Activated T-cell treated with anti-CD3 and anti-CD28 coated beads for 1 hour (primary cell): ENCODE data around the gene AGBL1.
"Not testable (repeated sequence)": the region's sequence is repeated elsewhere in the genome, so short reads cannot be mapped to it uniquely, and the experiment has no call there.

Experiments used
- DNase-seq: peaks from one replicate; pipeline ENCODE4 v3.0.0-alpha.2; 2020; ENCODE audit warnings: low read depth

Gene AGBL1

DNA sequence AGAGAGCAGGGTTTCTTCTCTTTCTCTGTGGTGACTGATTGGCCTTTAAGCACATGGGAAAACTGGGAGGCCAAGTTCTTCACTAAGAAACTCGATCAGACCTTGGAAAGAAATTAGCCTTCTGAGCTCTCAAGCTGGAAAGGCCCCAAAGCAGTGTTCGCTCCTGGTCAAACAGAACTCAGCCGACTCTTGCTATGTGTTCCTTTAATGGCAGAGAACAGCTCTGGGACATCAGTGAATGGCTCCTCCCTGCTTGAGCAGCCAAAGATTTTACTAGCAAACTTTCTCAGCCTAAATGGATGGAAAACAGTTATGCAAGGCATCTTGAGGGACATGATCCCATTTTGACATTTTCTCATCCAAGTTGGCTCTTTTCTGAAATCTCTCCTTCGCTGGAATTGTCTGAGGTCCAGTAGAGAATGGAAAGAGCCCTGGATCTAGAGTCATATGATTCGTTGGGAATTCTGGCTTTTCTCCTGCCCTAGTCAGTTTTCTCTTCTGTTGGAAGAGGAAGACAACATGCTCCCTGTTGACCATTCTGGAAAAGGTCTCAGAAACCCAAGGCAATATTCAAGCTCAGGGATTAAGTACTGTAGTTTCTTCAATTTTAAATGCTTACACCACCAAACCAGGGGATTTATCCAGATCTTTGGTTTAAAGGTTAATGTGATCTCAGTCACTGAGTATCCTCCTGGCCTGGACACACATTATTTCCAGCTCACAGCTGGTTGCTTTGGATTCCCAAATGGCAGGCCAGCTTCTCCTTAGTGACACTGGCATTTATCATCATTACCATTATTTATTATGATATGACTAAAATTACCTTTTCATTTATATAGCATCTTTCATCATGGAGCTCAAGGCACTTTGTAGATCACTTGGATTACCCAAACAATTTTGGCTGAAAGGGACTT lies 319.6 kb downstream of the AGBL1 start:
- DNase-seq, result no peak

DNA sequence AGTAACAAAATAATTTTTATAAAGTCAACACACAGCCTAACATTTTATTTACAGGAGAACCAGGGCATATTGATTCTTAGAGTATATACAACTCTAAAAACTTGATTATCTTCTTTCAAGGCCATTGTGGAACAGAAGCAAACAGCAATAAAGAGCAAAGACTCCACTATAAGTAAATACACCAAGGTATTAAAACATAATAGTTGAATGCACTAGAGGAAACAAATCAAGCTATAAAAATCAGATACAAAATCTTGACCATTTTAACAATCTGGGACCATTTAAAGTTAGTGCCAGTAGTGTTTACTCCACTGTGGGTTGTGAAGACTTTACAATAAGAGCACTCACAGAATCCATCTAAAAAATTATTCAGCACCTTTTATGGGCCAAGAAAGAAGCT lies 323.6 kb downstream of the AGBL1 start:
- DNase-seq, result no peak

DNA sequence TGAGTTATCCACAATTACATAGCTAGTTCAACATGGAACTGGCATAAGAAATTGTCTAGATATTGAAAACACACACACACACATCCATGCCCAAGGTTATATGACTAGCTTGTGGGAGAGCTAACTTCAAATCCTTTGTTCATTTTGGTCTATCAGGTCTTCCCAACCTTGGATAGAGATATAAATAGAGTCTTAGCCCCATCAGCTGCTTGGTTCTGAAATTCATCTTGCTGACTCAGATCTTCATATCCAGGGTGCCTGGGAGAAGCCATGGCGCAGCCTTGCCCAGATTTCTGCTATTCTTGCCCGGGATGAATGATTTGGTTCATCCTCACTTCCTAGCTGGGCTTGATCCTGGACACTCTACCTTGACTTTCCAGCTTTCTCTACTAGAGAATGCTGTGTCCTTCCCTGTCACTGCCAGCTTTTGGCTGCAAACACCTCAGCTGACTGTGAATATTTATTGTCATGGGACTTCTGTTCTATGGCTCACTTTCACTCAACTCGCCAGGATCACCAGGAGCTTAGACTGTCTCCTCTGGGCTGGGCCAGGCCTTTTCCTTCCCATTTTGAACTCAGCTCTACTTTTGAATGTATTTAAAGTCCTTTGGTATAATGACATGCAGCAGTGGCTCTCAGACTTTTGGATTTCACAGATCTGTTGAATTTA lies 324.4 kb downstream of the AGBL1 start:
- no peak for DNase-seq

DNA sequence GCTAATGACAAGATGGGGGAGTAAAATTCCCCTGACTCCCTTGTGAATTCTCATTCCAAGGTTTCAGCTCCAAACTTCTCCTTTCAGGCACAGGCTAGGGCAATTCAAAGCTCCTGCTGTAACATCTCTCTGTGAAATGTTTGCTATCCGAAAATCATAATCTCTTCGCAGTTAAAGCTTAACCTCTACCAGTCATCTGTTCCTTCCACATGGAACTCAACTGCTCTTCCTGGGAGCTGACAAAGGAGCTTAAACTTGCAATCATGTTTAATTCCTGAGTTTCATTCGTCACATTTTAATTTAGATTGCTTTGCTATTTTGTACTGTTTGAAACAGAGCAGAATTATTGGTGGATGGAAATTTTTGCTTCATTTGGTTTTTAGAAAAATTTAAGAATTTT lies 328.6 kb downstream of the AGBL1 start:
- DNase-seq, result no peak

DNA sequence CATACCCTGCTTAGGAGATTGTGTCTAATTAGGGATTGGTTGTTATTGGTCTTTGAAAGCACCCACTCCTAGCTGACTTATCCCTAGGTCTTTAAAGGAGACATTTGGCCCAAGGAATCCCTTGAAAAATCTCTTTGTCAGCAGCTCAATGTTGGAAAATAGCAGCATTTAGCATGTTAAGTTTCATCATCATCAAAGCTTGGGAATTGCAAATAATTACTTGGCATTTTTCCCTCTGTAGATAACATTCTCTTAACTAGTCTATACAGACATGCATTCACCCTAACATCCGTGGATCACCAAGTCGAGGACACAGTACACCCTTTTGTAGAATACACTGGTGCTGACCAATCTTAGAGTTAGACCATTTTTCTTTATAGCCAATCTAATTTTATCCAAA lies 332.2 kb downstream of the AGBL1 start:
- no peak for DNase-seq

DNA sequence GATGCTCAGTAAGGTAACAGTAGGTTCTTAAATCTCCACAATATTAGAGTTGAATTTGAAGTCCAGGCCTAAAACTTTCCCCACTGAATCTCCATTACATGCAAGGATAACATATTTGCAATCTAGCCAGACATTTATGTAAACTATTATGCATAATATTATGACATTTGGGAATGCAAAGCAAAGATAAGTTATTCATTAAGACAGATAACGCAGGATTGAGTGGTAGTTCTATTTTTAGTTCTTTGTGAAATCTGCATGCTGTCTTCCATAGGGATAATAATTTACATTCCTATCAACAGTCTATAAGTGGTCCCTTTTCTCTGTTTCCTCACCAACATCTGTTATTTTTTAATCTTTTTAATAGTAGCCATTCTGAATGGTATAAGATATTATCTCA lies 333.5 kb downstream of the AGBL1 start:
- DNase-seq, result no peak

DNA sequence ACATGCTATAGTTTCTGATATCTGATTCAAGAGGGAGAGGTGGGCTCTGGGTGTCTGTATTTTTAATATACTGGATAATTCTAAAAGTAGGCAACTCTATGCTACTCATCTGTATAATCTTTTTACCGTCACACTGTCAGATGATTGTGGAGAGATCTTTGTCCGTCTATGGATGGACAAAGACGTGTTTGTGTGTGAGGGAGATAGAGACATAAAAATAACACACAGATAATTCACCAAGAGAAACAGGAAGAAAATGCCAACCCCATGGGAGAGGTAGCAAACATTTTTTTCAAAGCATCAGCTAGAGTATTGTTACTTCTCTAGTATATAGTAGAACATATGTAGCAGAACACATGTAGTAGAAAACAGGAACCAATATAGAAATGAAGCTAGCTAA lies 346.1 kb downstream of the AGBL1 start:
- DNase-seq, result no peak

DNA sequence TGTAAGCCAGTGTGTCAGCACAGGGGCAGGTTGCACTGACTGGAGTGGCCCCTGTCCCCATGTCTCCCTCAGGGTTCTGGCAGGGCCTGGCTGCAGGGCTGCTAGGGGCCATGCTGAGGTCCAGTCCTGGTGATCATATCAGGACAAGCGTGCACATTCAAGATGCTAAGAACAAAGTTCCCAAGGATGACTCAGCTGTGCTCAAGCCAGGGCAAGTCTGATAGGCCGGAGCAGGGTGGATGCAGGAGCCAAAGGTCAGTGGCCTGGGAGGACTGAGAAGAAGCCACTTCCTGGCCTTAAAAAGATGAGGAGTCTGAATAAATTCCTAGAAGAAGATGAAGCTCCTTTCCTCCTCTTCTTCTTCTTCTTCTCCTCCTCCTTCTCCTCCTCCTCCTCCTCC lies 353.2 kb downstream of the AGBL1 start:
- DNase-seq, result no peak

DNA sequence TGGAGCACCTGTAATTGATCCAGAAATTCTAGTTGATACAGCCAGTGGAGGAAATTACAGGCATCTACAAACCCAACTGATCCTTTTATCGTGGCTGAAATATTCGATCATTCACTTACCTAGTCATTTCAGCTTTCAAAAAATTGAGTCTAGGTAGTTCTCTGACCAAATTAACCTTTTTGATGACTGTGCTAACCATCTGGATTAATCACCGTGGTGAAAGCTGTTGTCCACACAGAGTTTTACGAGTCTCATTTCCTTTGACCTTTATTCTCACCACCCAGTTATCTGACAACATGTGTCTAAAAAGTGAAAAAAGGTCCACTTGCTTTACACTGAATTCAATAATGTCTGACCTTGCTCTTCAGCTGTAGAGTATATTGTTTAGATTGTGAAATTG lies 354.3 kb downstream of the AGBL1 start:
- DNase-seq, result no peak

DNA sequence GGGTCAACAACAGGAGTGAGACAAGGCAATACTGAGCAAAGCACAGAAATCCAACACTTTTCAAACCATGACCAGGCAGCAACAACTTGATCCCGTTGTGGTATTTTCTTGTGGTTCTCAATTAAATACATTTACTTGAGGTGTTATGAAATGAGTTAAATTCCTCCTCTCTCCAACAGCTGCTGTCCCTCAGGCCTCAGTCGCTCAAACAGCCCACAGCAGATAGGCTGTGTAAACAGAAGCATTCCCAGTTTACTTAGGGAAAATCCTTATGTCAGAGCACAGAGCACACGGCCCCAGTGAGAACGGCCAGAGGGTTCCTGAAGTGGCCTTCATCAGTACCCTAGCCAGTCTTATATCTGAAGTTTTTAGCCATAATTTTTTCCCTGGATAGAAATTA lies 359.9 kb downstream of the AGBL1 start:
- no peak for DNase-seq

DNA sequence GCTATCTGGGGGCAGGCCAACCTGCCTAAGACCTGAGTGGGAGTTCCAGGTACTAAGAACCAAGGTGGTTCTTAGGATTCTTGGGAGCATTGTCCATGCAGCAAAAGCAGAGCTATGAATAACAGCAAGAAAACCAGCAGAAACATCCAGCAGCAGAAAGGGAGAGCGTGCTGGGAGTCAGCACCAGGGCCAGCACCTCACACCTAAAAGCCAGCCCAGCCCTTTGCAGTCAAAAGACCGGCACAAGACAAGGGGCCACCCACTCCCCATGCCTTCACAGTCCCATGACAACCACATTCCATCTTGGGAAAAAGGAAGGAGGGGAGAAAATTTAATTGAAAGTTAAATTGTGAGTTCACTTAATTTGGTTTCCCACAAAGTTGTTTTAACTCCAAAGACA lies 364.9 kb downstream of the AGBL1 start:
- DNase-seq, result no peak

DNA sequence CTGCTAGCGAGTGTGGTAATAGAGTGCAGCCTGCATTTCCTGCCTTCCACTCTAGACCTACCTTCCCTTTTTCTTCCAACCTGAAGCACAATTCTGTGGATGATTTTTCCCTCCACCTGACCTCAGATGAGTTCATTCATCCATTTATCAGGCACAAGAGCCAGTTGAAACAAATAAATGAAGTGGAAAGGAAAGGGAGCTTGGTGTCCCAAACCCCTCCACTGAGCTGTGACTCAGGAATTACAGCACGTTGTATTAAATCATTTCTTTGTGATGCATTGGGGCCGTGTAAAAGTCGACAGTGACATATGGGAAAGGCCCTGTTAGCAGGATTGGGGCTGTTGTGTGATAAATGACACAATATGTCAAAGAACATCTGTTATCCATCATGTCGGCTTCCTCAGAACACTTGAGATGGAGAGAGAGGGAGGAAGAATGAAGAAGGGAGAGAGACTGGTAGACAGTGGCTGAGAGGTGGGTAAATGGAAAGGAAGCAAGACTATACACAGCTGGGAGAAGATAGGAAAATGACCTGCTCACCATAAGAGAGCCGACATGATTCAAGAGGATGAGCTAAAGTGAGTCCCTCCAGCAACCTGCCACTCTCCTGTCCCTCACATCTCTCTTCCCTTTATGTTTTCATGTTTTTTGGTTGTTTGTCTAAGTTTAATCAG lies 366.0 kb downstream of the AGBL1 start:
- DNase-seq, result no peak

DNA sequence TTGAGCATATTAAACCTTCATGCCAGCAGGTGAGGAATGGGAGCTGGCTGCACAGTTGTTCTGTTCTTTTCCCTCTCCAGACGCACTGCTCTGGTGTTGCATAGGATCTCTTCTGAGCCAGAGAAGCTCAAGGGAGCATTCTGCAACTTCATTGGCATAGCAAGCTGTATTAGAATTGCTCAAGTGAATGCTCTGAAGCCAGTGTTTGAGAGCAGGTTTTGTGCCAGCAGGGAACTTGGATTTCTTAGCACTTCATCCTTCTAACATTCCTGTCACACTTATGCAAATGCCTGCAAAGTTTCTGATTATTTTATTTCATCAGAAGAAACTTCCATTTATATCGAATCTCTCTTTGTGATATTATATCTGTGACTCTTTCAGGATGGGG lies 366.6 kb downstream of the AGBL1 start:
- no peak for DNase-seq

DNA sequence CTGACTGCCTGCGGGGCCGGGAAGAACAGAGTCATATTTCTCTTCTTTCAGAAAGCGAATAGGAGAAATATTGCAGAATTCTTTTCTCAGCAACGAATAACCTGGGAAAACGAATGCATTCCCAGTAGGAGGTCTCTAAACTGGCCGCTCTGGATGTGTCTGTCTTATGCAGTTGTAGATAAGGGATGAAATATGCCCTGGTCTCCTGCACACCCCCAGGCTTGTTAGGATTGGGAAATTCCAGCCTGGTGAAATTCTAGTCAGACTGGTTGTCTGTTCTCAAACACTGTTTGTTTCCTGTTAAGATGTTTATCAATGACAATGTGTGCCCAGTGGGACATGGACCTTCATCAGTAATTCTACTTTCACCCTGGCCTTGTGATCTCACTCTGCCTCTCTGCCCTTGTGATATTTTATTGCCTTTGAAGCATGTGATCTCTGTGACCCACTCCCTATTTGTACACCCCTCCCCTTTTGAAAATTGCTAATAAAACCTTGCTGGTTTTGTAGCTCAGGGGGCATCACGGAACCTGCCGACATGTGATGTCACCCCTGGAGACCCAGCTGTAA lies 385.9 kb downstream of the AGBL1 start:
- DNase-seq, result not testable (repeated sequence)

DNA sequence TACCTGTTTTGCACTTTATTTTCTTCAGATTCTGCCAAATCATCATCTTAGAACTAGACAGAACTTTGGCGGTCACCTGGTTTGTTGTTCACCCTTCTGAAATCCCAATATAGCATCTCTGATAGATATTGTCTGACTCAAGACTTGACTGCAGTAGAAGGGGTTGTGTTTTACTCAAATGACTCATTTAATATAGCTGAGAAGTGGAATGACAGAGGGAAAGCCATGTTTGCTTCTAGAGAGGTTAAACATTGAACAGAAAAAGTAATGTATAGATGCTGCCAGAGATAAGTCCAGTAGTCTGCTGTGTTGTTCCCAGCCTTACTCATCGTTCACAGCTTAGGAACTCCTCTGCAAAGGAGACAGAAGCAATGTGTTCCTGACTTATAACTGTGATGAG lies 402.0 kb downstream of the AGBL1 start:
- DNase-seq, result no peak

DNA sequence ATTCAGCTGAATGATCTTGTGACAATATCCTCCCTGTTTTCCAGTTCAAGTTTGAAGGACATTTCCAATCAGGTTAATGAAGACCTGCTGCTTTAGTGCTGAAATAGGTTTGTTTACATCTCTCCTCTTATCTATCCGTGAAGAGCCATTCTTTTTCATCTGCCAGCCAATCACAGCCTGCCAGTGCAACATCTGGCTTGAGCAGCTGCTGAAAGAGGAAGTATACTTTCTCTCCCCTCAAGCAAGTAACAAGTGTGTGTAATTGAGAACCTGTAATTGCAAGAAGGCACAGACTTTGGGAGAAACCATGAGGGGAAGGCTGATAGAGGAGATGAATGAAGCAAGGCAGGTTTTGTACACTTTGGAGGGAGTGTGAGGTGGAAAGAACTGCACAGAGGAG lies 404.3 kb downstream of the AGBL1 start:
- DNase-seq, result no peak

DNA sequence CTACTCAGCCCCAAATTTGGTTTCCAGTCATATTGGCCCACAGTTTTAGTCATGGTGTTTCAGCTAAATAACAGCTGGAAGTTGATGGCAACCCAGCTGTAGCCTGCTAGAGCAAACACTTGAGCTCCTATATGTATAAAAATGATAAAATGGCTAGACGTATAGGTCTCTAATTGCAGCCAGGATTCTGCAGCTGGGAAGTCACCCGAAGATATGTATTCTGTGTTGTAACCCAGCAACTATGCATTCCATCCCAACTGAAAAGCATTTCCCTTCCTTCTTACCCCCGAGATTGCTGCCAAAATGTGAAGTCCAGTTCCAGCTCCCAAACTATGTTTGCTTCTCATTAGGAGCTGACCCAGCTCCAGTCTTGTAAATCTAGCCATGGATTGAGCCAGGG lies 408.4 kb downstream of the AGBL1 start:
- no peak for DNase-seq

DNA sequence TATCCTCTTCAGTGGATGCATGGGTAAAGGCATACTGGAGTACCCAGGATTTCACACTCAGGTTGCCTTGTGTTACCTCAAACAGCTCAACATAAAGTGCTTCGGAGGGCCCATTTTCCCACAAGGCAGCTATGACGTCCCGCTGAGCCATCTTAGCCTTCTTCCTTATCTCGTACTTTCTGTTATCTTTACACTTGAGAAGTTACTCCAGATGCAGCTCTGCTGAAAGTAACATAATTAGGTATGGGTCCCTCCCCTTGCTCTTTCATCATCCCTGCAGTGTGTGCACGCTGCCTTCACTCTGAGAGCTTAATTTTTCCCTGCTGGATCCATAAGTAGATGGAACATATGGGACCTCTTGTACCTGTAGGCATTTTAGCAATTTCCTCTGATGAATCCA lies 410.3 kb downstream of the AGBL1 start:
- DNase-seq, result no peak

DNA sequence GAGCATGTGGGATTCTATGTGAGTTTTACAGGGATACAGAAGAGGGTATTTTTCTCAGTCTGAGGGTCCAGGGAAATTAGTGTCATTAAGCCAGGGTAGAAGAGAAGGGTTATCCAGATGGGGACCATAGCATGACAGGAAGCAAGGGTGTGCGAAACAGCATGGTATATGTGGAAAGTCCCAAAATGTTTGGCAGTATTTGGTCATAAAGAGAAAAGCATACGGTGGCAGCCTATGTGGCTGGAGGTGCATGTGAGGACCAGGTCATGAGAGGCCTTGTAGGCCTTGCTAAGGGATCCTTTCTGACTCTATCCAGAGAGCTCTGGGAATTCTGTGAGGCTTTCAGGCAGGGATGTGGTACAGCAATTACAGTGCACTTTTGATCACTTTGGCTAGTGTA lies 411.4 kb downstream of the AGBL1 start:
- no peak for DNase-seq

DNA sequence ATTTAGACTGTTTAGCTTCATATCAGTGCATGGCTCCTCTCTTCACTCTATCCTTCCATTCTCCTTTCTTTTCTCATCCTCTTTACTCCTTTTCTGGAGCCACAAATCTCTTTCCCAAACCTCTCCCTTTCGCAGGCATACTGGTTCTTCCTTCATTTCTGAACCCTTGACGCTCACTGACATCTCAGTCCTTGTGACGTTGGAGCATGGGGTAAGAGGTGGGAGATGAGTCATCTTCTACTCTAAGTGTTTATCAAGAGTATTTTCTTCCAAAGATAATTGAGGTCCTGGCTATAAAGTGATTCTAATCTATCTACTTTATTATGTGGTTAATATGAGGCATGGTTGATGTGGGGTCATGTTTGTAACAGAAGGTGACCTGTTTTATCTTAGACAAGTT lies 414.2 kb downstream of the AGBL1 start:
- no peak for DNase-seq

DNA sequence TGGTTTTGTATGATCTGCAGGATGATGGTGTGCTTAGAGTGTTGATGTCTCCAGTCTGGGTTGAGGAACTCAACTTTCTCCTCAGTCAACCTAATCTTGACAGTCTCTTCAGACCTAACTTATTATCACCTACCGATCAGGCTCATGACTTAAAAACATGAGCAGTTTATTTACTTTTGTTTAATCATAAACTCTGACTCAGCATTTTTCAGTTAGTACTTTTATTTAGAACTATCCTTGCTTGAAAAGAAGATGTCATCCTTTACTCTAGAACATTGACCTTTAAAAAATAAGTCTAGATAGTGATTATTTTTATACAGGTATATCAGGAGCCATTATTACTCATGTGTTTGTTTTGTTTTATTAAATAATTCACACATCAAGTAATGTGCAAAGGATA lies 414.8 kb downstream of the AGBL1 start:
- no peak for DNase-seq

DNA sequence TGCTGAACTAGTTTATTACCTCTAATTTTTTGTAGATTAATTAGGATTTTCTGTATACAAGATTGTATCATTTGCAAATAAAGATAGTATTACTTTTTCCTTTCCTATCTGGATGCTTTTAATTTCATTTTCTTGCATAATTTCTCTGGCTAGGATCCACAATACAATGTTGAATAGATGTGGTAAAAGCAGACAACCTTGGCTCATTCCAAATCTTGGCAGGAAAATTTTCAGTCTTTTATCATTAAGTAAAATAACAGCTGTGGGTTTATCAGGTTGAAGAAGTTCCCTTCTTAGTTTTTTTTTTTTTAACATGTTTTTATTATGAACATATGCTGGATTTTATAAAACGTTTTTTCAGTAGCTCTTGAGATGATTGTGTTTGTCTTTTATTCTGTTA lies 422.6 kb downstream of the AGBL1 start:
- DNase-seq, result no peak

DNA sequence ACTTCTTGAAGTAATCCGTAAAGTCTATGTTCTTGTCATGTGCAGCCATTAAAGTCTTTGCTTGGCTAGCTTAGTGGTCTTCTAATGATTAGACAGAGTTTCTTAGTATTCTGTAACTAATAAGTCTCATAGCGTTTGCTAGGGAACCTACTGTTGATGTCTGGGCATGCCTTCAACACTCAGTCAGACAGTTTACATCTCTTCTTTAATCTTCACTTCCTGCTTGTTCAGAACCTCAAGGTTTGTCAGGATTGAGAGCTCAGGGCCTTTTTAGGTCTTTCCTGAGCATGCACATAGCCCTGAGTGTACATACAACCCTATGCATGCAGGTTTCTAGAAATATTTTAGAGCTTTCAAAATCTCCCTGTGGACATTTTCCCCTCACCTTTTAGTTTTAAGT lies 426.3 kb downstream of the AGBL1 start:
- no peak for DNase-seq
